Fibroblast of lung (primary cell): ENCODE data around the gene HIPK1.

Experiments used
- EZH2 ChIP-seq: IDR thresholded peaks from 2 replicates; pipeline ENCODE4 v1.5.1; 2012; ENCODE audit warnings: low read length, control low read depth, mild to moderate bottlenecking; ENCODE audit errors: missing control alignments
- TF ChIP-seq, protein P1 (sequence below), 2 donors: IDR thresholded peaks in 1 of 2; conservative IDR thresholded peaks in 1 of 2; 1 replicate in 1 of 2; 2 replicates in 1 of 2; pipeline ENCODE4 v1.5.1; 2011 to 2012; ENCODE audit warnings: low read length in 2 of 2, control low read depth in 1 of 2, inconsistent platforms in 1 of 2, low read depth in 1 of 2, mild to moderate bottlenecking in 1 of 2

DNA sequence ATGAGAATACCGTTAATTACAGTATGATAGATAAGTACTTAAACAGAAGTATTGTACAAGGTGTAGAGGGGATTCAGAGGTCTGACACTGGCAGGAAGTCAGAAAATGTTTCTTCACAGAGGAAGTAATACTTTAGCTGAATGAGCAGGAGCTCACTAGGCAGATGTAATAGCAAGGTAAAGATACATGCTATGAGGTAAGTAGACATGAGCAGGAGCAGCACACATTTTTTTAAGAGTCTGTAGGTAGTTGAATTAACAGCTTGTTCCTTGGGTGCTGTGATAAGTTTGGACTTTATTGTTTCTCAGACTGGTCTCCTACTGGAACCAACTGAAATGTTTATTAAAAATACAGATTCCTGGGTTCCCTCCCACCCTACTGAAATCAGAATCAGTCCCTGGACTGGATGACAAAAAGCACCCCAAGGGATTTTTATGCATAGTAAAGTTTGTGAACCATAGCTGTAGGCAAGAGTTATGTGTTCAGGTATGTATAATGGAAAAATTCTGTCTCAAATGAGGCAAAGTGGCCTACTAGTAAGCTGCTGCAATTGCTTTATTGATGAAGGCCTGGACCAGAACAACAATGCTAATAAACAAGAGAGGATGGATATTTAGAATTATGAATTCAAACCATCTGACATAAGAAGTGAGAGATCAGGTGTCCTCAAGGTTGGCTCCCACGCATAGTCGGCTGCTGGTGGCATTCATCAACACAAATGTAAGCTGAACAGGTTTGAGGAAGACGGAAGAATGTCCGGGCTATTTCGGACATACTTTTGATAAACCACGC is 25.4 kb upstream of the HIPK1 start:
- TF ChIP-seq, protein P1, sequence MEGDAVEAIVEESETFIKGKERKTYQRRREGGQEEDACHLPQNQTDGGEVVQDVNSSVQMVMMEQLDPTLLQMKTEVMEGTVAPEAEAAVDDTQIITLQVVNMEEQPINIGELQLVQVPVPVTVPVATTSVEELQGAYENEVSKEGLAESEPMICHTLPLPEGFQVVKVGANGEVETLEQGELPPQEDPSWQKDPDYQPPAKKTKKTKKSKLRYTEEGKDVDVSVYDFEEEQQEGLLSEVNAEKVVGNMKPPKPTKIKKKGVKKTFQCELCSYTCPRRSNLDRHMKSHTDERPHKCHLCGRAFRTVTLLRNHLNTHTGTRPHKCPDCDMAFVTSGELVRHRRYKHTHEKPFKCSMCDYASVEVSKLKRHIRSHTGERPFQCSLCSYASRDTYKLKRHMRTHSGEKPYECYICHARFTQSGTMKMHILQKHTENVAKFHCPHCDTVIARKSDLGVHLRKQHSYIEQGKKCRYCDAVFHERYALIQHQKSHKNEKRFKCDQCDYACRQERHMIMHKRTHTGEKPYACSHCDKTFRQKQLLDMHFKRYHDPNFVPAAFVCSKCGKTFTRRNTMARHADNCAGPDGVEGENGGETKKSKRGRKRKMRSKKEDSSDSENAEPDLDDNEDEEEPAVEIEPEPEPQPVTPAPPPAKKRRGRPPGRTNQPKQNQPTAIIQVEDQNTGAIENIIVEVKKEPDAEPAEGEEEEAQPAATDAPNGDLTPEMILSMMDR (conservative IDR thresholded peaks at IDR 0.05 in 1 of 2, IDR thresholded peaks at IDR 0.05 in 1 of 2; ENCODE audit: low read depth in 1 of 2, low read length in 2 of 2): no peak
- no peak for TF ChIP-seq EZH2
